DMS53 (cell line): ENCODE results near the gene MXI1.
"Not testable (repeated sequence)": the region's sequence is repeated elsewhere in the genome, so short reads cannot be mapped to it uniquely, and the experiment has no call there.

Experiments
- DNase-seq: peaks from one replicate; lab custom pipeline; 2025; lab: John Stamatoyannopoulos, UW

Gene MXI1

GRCh38 chr10:110181911-110182310, 25.5 kb upstream of the MXI1 start:
- no peak for DNase-seq

- DNase-seq: no peak
These were observed 23.0 kb upstream of the MXI1 start for GRCh38 chr10:110184398-110184797.

GRCh38 chr10:110185646-110186182, 21.7 kb upstream of the MXI1 start:
- DNase-seq: not testable (repeated sequence)

GRCh38 chr10:110190170-110190569, 17.2 kb upstream of the MXI1 start:
- DNase-seq: no peak

GRCh38 chr10:110192552-110192951, 14.9 kb upstream of the MXI1 start:
- peak; percentile 41 for DNase-seq

GRCh38 chr10:110200503-110200902, 6.9 kb upstream of the MXI1 start:
- no peak for DNase-seq

GRCh38 chr10:110201046-110201445, 6.4 kb upstream of the MXI1 start:
- not testable (repeated sequence) for DNase-seq

- peak; percentile 71 for DNase-seq
These were observed 3.6 kb upstream of the MXI1 start for GRCh38 chr10:110203500-110204455.

- no peak for DNase-seq
These were observed 2.2 kb upstream of the MXI1 start for GRCh38 chr10:110205051-110205675.

GRCh38 chr10:110207805-110208613, 604 bp downstream of the MXI1 start:
- DNase-seq: peak; percentile 81

- peak; percentile 80 for DNase-seq
These were observed 1.4 kb downstream of the MXI1 start for GRCh38 chr10:110208614-110209453.

GRCh38 chr10:110209454-110209925, 2.1 kb downstream of the MXI1 start:
- peak; percentile 91 for DNase-seq

- peak; percentile 81 for DNase-seq
These were observed 2.7 kb downstream of the MXI1 start for GRCh38 chr10:110209926-110210673.

GRCh38 chr10:110210674-110211464, 3.5 kb downstream of the MXI1 start:
- peak; percentile 99 for DNase-seq

- DNase-seq: no peak
These were observed 4.0 kb downstream of the MXI1 start for GRCh38 chr10:110211465-110211843.

- DNase-seq: no peak
These were observed 5.0 kb downstream of the MXI1 start for GRCh38 chr10:110212119-110213006.

- DNase-seq: peak; percentile 58
These were observed 7.0 kb downstream of the MXI1 start for GRCh38 chr10:110214371-110214826.
